Fibroblast of the aortic adventitia (primary cell): Measurements from ENCODE around the gene SIGLEC5. TPM values are rescaled to one million over a fixed set of nuclear protein-coding genes. Genes with fewer than 3 reads are reported as not detected.
"Not testable (repeated sequence)": the region's sequence is repeated elsewhere in the genome, so short reads cannot be mapped to it uniquely, and the experiment has no call there.

Experiments
- DNase-seq: peaks from one replicate; pipeline ENCODE4 v3.0.0-alpha.2; 2010; ENCODE audit warnings: low read depth
- H3K4me3 ChIP-seq: 2 replicates; pipeline ENCODE4 v1.5.1; 2011; ENCODE audit warnings: low read depth, mild to moderate bottlenecking, control low read depth, low read length, moderate library complexity
- CTCF ChIP-seq: IDR thresholded peaks from 2 replicates; pipeline ENCODE4 v1.5.1; 2011; ENCODE audit warnings: mild to moderate bottlenecking, low read length, control low read depth, inconsistent platforms; ENCODE audit not compliant: insufficient read depth
- total RNA-seq: library from RNA; depleted of rRNA; stranded (reverse); fragments of >200 nt; gene quantifications from 2 replicates; pipeline ENCODE4 v1.2.3, GENCODE V29; 2012; ENCODE audit warnings: low replicate concordance

The SIGLEC5 gene
- not detected in 2 replicates for total RNA-seq

- not testable (repeated sequence) for H3K4me3 ChIP-seq, DNase-seq
These were observed at the start of gene SIGLEC5 for GRCh38 chr19:51630315-51630714. TSS of gene SIGLEC5 (minus strand) at chr19:51630401. CDS start at chr19:51630335, 66 bp downstream.

- H3K4me3 ChIP-seq, result no peak overlapping the region
- DNase-seq, result no peak
- TF ChIP-seq CTCF, result no peak
These were observed 46.4 kb upstream of the SIGLEC5 start for GRCh38 chr19:51676566-51677083.

- TF ChIP-seq CTCF, result peak; percentile 46
- DNase-seq, result peak; percentile 50
- H3K4me3 ChIP-seq, result not testable (repeated sequence)
These were observed 45.8 kb upstream of the SIGLEC5 start for GRCh38 chr19:51675911-51676565.

GRCh38 chr19:51668216-51668615 is 38.0 kb upstream of the SIGLEC5 start:
- no peak for DNase-seq
- no peak for TF ChIP-seq CTCF
- H3K4me3 ChIP-seq, result no peak overlapping the region

GRCh38 chr19:51664997-51665396 is 34.8 kb upstream of the SIGLEC5 start:
- peak; percentile 52 for TF ChIP-seq CTCF
- H3K4me3 ChIP-seq, result no peak overlapping the region
- DNase-seq, result peak; percentile 12

GRCh38 chr19:51664131-51664530 is 33.9 kb upstream of the SIGLEC5 start:
- no peak for TF ChIP-seq CTCF
- no peak for DNase-seq
- no peak overlapping the region for H3K4me3 ChIP-seq

- H3K4me3 ChIP-seq, result no peak overlapping the region
- no peak for DNase-seq
- TF ChIP-seq CTCF, result no peak
These were observed 33.4 kb upstream of the SIGLEC5 start for GRCh38 chr19:51663650-51664049.
